ENCODE data around the gene TMEM62. TPM values are rescaled to one million over a fixed set of nuclear protein-coding genes. Genes with fewer than 3 reads are reported as not detected.
"Not testable (repeated sequence)": the region's sequence is repeated elsewhere in the genome, so short reads cannot be mapped to it uniquely, and the experiment has no call there.

TMEM62 gene
- total RNA-seq, 1 experiment from 2014 or later, result 47.8 TPM

GRCh38 chr15:43218908-43219706 is 85.7 kb downstream of the TMEM62 start:
- Histone ChIP-seq H3K9ac (ENCODE audit: low read length) (no peak overlapping the region), H3K9me3 (ENCODE audit: low read length) (no peaks in the 10 kb centered on the region), H3K27ac (ENCODE audit: low read length) (no peak overlapping the region), H3K4me3 (ENCODE audit: low read length) (no peak overlapping the region), H3K9me2 (replicated peaks; ENCODE audit: insufficient read depth, low read length) (no peaks in the 10 kb centered on the region), H3K27me3 (ENCODE audit: low read length) (no peaks in the 10 kb centered on the region), H3K4me2 (ENCODE audit: low read depth, low read length, poor library complexity, severe bottlenecking) (no peak overlapping the region), H3K36me3 (ENCODE audit: insufficient read depth, low read length) (no peaks in the 10 kb centered on the region), H4K20me1 (ENCODE audit: insufficient read depth, low read depth, low read length) (no peaks in the 10 kb centered on the region), H2AFZ (ENCODE audit: low read length) (peak overlapping the region; percentile 41; the same call in 1 of the 2 replicates), H3K4me1 (ENCODE audit: low read length) (peaks cover 4% of the 10 kb centered on the region), H3K79me2 (ENCODE audit: low read length) (no peaks in the 10 kb centered on the region)
- peak; percentile 74 for DNase-seq

- no peaks in the 10 kb centered on the region for H3K9me3 ChIP-seq (ENCODE audit: low read length)
- H3K9ac ChIP-seq (ENCODE audit: low read length), result no peak overlapping the region
- no peak overlapping the region for H3K4me3 ChIP-seq (ENCODE audit: low read length)
- H3K79me2 ChIP-seq (ENCODE audit: low read length), result no peaks in the 10 kb centered on the region
- no peak for DNase-seq
- H3K36me3 ChIP-seq (ENCODE audit: insufficient read depth, low read length), result no peaks in the 10 kb centered on the region
- peaks cover 4% of the 10 kb centered on the region for H3K4me1 ChIP-seq (ENCODE audit: low read length)
- no peak overlapping the region for H3K4me2 ChIP-seq (ENCODE audit: low read depth, low read length, poor library complexity, severe bottlenecking)
- H3K27me3 ChIP-seq (ENCODE audit: low read length), result no peaks in the 10 kb centered on the region
- H4K20me1 ChIP-seq (ENCODE audit: insufficient read depth, low read depth, low read length), result no peaks in the 10 kb centered on the region
- no peak overlapping the region for H2AFZ ChIP-seq (ENCODE audit: low read length)
- H3K9me2 ChIP-seq (replicated peaks; ENCODE audit: insufficient read depth, low read length), result no peaks in the 10 kb centered on the region
- no peak overlapping the region for H3K27ac ChIP-seq (ENCODE audit: low read length)
Measured at GRCh38 chr15:43219929-43220928, 86.8 kb downstream of the TMEM62 start.

GRCh38 chr15:43220991-43221403 is 87.6 kb downstream of the TMEM62 start, which contains the start of gene EPB42:
TSS of gene EPB42 (minus strand) at chr15:43221018. CDS start at chr15:43220825, 193 bp downstream.
- Histone ChIP-seq H4K20me1 (ENCODE audit: insufficient read depth, low read depth, low read length) (no peaks in the 10 kb centered on the region), H3K4me2 (ENCODE audit: low read depth, low read length, poor library complexity, severe bottlenecking) (no peak within 1 kb of the TSS), H3K79me2 (ENCODE audit: low read length) (no peaks in the 10 kb centered on the region), H2AFZ (ENCODE audit: low read length) (no peak within 1 kb of the TSS), H3K27me3 (ENCODE audit: low read length) (no peaks in the 10 kb centered on the region), H3K27ac (ENCODE audit: low read length) (no peak within 1 kb of the TSS), H3K4me3 (ENCODE audit: low read length) (no peak within 1 kb of the TSS), H3K9me2 (replicated peaks; ENCODE audit: insufficient read depth, low read length) (no peaks in the 10 kb centered on the region), H3K36me3 (ENCODE audit: insufficient read depth, low read length) (no peaks in the 10 kb centered on the region), H3K9ac (ENCODE audit: low read length) (no peak within 1 kb of the TSS), H3K9me3 (ENCODE audit: low read length) (no peaks in the 10 kb centered on the region), H3K4me1 (ENCODE audit: low read length) (peaks cover 6% of the 10 kb centered on the region)
- no peak for DNase-seq

GRCh38 chr15:43221422-43221821 is 88.0 kb downstream of the TMEM62 start:
- Histone ChIP-seq H3K9ac (ENCODE audit: low read length) (no peak overlapping the region), H3K4me1 (ENCODE audit: low read length) (peaks cover 6% of the 10 kb centered on the region), H3K79me2 (ENCODE audit: low read length) (no peaks in the 10 kb centered on the region), H2AFZ (ENCODE audit: low read length) (no peak overlapping the region), H3K27ac (ENCODE audit: low read length) (no peak overlapping the region), H3K4me3 (ENCODE audit: low read length) (no peak overlapping the region), H3K9me2 (replicated peaks; ENCODE audit: insufficient read depth, low read length) (no peaks in the 10 kb centered on the region), H3K9me3 (ENCODE audit: low read length) (no peaks in the 10 kb centered on the region), H3K36me3 (ENCODE audit: insufficient read depth, low read length) (no peaks in the 10 kb centered on the region), H3K4me2 (ENCODE audit: low read depth, low read length, poor library complexity, severe bottlenecking) (no peak overlapping the region), H3K27me3 (ENCODE audit: low read length) (no peaks in the 10 kb centered on the region), H4K20me1 (ENCODE audit: insufficient read depth, low read depth, low read length) (no peaks in the 10 kb centered on the region)
- no peak for DNase-seq

- Histone ChIP-seq H3K4me1 (ENCODE audit: low read length) (peaks cover 2% of the 10 kb centered on the region; the same call in 1 of the 2 replicates), H3K27me3 (ENCODE audit: low read length) (no peaks in the 10 kb centered on the region), H3K27ac (ENCODE audit: low read length) (no peak overlapping the region), H3K9me3 (ENCODE audit: low read length) (no peaks in the 10 kb centered on the region), H3K9ac (ENCODE audit: low read length) (no peak overlapping the region), H2AFZ (ENCODE audit: low read length) (peak overlapping the region; percentile 64; the same call in 1 of the 2 replicates), H4K20me1 (ENCODE audit: insufficient read depth, low read depth, low read length) (no peaks in the 10 kb centered on the region), H3K4me2 (ENCODE audit: low read depth, low read length, poor library complexity, severe bottlenecking) (no peak overlapping the region), H3K9me2 (replicated peaks; ENCODE audit: insufficient read depth, low read length) (no peaks in the 10 kb centered on the region), H3K79me2 (ENCODE audit: low read length) (no peaks in the 10 kb centered on the region), H3K36me3 (ENCODE audit: insufficient read depth, low read length) (no peaks in the 10 kb centered on the region), H3K4me3 (ENCODE audit: low read length) (no peak overlapping the region)
- DNase-seq, result peak; percentile 91
Measured at GRCh38 chr15:43225201-43225949, 92.0 kb downstream of the TMEM62 start.

- H3K9ac ChIP-seq (ENCODE audit: low read length); H3K4me3 ChIP-seq (ENCODE audit: low read length); H3K4me1 ChIP-seq (ENCODE audit: low read length); H3K36me3 ChIP-seq (ENCODE audit: insufficient read depth, low read length); H3K27me3 ChIP-seq (ENCODE audit: low read length); DNase-seq; H3K4me2 ChIP-seq (ENCODE audit: low read depth, low read length, poor library complexity, severe bottlenecking); H2AFZ ChIP-seq (ENCODE audit: low read length); H3K27ac ChIP-seq (ENCODE audit: low read length); H4K20me1 ChIP-seq (ENCODE audit: insufficient read depth, low read depth, low read length); H3K9me3 ChIP-seq (ENCODE audit: low read length); H3K9me2 ChIP-seq (replicated peaks; ENCODE audit: insufficient read depth, low read length); H3K79me2 ChIP-seq (ENCODE audit: low read length): not testable (repeated sequence)
Measured at GRCh38 chr15:43225950-43226255, 92.5 kb downstream of the TMEM62 start.

- Histone ChIP-seq H3K27me3 (ENCODE audit: low read length) (no peaks in the 10 kb centered on the region), H3K79me2 (ENCODE audit: low read length) (no peaks in the 10 kb centered on the region), H3K36me3 (ENCODE audit: insufficient read depth, low read length) (no peaks in the 10 kb centered on the region), H3K4me1 (ENCODE audit: low read length) (peaks cover 2% of the 10 kb centered on the region; the same call in 1 of the 2 replicates), H3K9me3 (ENCODE audit: low read length) (no peaks in the 10 kb centered on the region), H3K9ac (ENCODE audit: low read length) (no peak overlapping the region), H4K20me1 (ENCODE audit: insufficient read depth, low read depth, low read length) (no peaks in the 10 kb centered on the region), H2AFZ (ENCODE audit: low read length) (no peak overlapping the region), H3K27ac (ENCODE audit: low read length) (no peak overlapping the region), H3K4me3 (ENCODE audit: low read length) (no peak overlapping the region), H3K9me2 (replicated peaks; ENCODE audit: insufficient read depth, low read length) (no peaks in the 10 kb centered on the region), H3K4me2 (ENCODE audit: low read depth, low read length, poor library complexity, severe bottlenecking) (no peak overlapping the region)
- DNase-seq, result no peak
Measured at GRCh38 chr15:43226436-43227305, 93.3 kb downstream of the TMEM62 start.
